GM12875 (cell line): ENCODE measurements around the gene PABPN1L.

Source experiments
- H3K4me3 ChIP-seq: one replicate; pipeline ENCODE4 v1.5.1; 2011; ENCODE audit warnings: low read depth, low read length, control low read depth
- TF ChIP-seq, protein P1 (sequence below): IDR thresholded peaks from 2 replicates; pipeline ENCODE4 v1.5.1; 2011; ENCODE audit warnings: low read depth, mild to moderate bottlenecking, control low read depth, inconsistent platforms, low read length, moderate library complexity, borderline replicate concordance; ENCODE audit not compliant: insufficient read depth

The PABPN1L gene

GRCh38 chr16:88881675-88882357, 15.4 kb upstream of the PABPN1L start:
- no peak overlapping the region for H3K4me3 ChIP-seq
- TF ChIP-seq, protein P1, sequence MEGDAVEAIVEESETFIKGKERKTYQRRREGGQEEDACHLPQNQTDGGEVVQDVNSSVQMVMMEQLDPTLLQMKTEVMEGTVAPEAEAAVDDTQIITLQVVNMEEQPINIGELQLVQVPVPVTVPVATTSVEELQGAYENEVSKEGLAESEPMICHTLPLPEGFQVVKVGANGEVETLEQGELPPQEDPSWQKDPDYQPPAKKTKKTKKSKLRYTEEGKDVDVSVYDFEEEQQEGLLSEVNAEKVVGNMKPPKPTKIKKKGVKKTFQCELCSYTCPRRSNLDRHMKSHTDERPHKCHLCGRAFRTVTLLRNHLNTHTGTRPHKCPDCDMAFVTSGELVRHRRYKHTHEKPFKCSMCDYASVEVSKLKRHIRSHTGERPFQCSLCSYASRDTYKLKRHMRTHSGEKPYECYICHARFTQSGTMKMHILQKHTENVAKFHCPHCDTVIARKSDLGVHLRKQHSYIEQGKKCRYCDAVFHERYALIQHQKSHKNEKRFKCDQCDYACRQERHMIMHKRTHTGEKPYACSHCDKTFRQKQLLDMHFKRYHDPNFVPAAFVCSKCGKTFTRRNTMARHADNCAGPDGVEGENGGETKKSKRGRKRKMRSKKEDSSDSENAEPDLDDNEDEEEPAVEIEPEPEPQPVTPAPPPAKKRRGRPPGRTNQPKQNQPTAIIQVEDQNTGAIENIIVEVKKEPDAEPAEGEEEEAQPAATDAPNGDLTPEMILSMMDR, result no peak

GRCh38 chr16:88881007-88881615, 14.7 kb upstream of the PABPN1L start:
- no peak overlapping the region for H3K4me3 ChIP-seq
- TF ChIP-seq, protein P1, result no peak

GRCh38 chr16:88880226-88881006, 14.0 kb upstream of the PABPN1L start:
- TF ChIP-seq, protein P1, result no peak
- H3K4me3 ChIP-seq, result no peak overlapping the region

DNA sequence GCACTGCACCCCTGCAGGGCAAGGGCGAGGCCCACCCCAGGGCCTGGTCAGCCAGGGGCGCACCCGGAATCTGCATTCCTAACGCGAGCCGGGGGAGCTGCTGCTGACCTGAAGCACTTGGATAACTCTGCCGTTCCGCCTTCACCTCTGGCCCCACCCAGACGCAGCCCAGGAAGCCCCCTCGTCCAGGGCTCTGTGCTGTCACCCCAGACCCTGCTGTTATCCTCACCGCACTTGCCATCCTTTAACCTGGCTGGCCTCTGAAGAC, 13.3 kb upstream of the PABPN1L start:
- no peak overlapping the region for H3K4me3 ChIP-seq
- TF ChIP-seq, protein P1, result no peak

DNA sequence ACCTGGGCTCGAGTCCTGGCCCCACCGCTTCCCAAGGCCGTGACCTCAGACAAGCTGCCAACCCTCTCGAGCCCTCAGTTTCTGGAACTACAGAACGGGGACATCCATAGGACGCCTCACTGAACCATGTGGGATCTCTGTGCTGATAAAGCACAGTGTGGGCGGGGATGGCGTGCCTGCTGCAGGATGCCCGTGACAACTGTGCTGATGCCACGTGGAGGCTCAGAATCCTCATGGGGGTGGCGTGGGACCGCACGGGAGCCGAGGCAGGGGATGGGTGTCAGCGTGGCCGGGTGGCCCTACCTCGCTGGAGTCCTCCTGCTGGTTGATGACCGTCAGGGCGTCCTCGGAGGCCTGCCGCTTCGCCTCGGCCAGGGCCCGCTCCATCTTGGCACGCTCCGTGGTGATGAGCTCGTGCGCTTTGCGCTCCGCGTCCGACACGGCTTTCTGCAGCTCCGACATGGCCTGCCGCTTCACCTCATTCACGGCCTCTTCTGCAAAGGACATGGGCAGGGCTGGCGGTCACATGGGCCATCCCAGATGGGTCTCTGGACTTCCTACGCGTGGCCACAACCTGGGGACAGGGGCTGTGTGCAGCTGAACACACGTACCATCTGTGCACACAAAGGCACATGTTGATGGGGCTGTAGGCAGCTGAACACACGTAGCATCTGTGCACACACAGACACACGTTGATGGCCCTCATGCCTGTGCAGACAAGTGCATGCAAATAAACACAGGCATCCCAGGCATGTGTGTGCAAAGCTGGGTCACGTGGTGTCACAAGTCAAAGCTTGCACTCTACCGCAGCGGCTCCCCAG, 12.7 kb upstream of the PABPN1L start:
- no peak overlapping the region for H3K4me3 ChIP-seq
- TF ChIP-seq, protein P1, result no peak

GRCh38 chr16:88878356-88878755, 11.9 kb upstream of the PABPN1L start:
- H3K4me3 ChIP-seq, result no peak overlapping the region
- TF ChIP-seq, protein P1, result no peak
